H1 (cell line): ENCODE measurements around the gene ARHGAP15. TPM values are rescaled to one million over a fixed set of nuclear protein-coding genes. Genes with fewer than 3 reads are reported as not detected.

ENCODE experiments used
- CTCF ChIA-PET: fragments of 300-600 bp; sonication (Branson Sonifier 250); formaldehyde crosslinking; loops from one replicate; lab custom pipeline; 2021; ENCODE audit not compliant: partially characterized antibody; lab: Charles Lee
- POLR2A ChIA-PET: fragments of 300-600 bp; sonication (Branson Sonifier 250); formaldehyde crosslinking; loops from one replicate; lab custom pipeline; 2021; ENCODE audit warnings: inconsistent platforms; ENCODE audit not compliant: partially characterized antibody; lab: Charles Lee
- DNase-seq, 2 experiments: peaks; one replicate each; pipeline versions ENCODE4 v3.0.0 to v3.0.0-alpha.2; 2010 to 2022; ENCODE audit warnings: low spot score in 2 of 2, low read depth in 1 of 2, mixed read lengths in 1 of 2
- FAIRE-seq: peaks from 2 replicates; lab custom pipeline; 2011; peaks lifted over from hg19 to GRCh38; lab: Jason Lieb, UNC
- H2AFZ ChIP-seq: 2 replicates; pipeline ENCODE4 v1.8.1; 2012; ENCODE audit warnings: low read length, inconsistent platforms
- H2AK5ac ChIP-seq: 2 replicates; pipeline ENCODE4 v1.6.1; 2013; ENCODE audit warnings: low read depth, low read length
- H2BK120ac ChIP-seq: replicated peaks from 2 replicates; pipeline ENCODE3; 2013; ENCODE audit warnings: low read depth, low read length, inconsistent platforms
- H2BK12ac ChIP-seq: 2 replicates; pipeline ENCODE4 v1.6.1; 2013; ENCODE audit warnings: low read depth, low read length
- H2BK15ac ChIP-seq: 2 replicates; pipeline ENCODE4 v1.6.1; 2013; ENCODE audit warnings: low read length
- H2BK20ac ChIP-seq: 2 replicates; pipeline ENCODE4 v1.6.1; 2013; ENCODE audit warnings: low read length
- H2BK5ac ChIP-seq: 2 replicates; pipeline ENCODE4 v1.6.1; 2013; ENCODE audit warnings: low read depth, low read length
- H3K14ac ChIP-seq: 2 replicates; pipeline ENCODE4 v1.6.1; 2013; ENCODE audit warnings: inconsistent platforms; ENCODE audit not compliant: insufficient read length
- H3K18ac ChIP-seq: 2 replicates; pipeline ENCODE4 v1.6.1; 2013; ENCODE audit warnings: low read length; ENCODE audit errors: extremely low read depth
- H3K23ac ChIP-seq: 2 replicates; pipeline ENCODE4 v1.6.1; 2013; ENCODE audit warnings: inconsistent platforms; ENCODE audit not compliant: insufficient read length
- H3K23me2 ChIP-seq: 2 replicates; pipeline ENCODE4 v1.6.1; 2013; ENCODE audit warnings: low read depth, low read length
- H3K27ac ChIP-seq: 2 replicates; pipeline ENCODE4 v1.6.1; 2011; ENCODE audit warnings: low read depth, low read length, inconsistent platforms
- H3K27me3 ChIP-seq, 4 experiments: replicated peaks in 1 of 4; 1 replicate in 1 of 4; 2 replicates in 3 of 4; pipeline versions ENCODE4 v1.6.1 to v1.8.1; 2011 to 2013; ENCODE audit warnings: low read length in 3 of 4, mild to moderate bottlenecking in 3 of 4, inconsistent platforms in 2 of 4, mixed read lengths in 2 of 4, moderate library complexity in 1 of 4; ENCODE audit not compliant: control insufficient read depth in 3 of 4, insufficient read depth in 3 of 4; ENCODE audit errors: extremely low read depth in 1 of 4
- H3K36me3 ChIP-seq, 4 experiments: 2 replicates each; pipeline versions ENCODE4 v1.6.1 to v1.8.1; 2011 to 2013; ENCODE audit warnings: mild to moderate bottlenecking in 4 of 4, low read length in 3 of 4, moderate library complexity in 2 of 4, control low read depth in 1 of 4, inconsistent platforms in 1 of 4; ENCODE audit not compliant: insufficient read depth in 4 of 4, control insufficient read depth in 2 of 4
- H3K4ac ChIP-seq: replicated peaks from 2 replicates; pipeline ENCODE3; 2013; ENCODE audit warnings: low read length, low read depth, mixed read lengths, inconsistent platforms; ENCODE audit not compliant: insufficient read length
- H3K4me1 ChIP-seq, 4 experiments: replicated peaks in 1 of 4; 1 replicate in 1 of 4; 2 replicates in 3 of 4; pipeline versions ENCODE4 v1.6.1 to v1.8.1; 2011 to 2013; ENCODE audit warnings: low read length in 3 of 4, inconsistent platforms in 2 of 4, mixed read lengths in 1 of 4; ENCODE audit not compliant: insufficient read depth in 4 of 4, control insufficient read depth in 3 of 4
- H3K4me2 ChIP-seq, 2 experiments: 2 replicates each; pipeline versions ENCODE4 v1.6.1 to v1.8.1; 2011 to 2013; ENCODE audit warnings: low read depth in 2 of 2, low read length in 2 of 2, control low read depth in 1 of 2, inconsistent platforms in 1 of 2, mild to moderate bottlenecking in 1 of 2; ENCODE audit not compliant: insufficient read depth in 1 of 2
- H3K4me3 ChIP-seq, 4 experiments: fragments of 200-600, 300-600 bp in 1 of 4; sonication (generic), shearing (Covaris generic), sonication (Bioruptor Twin) in 1 of 4; 2 replicates each; pipeline versions ENCODE4 v1.5.1 to v1.8.1; 2011 to 2016; ENCODE audit warnings: low read length in 4 of 4, low read depth in 3 of 4, control low read depth in 2 of 4, inconsistent platforms in 2 of 4, mild to moderate bottlenecking in 2 of 4, mixed read lengths in 1 of 4, moderate library complexity in 1 of 4; ENCODE audit not compliant: insufficient read depth in 2 of 4; ENCODE audit errors: extremely low read depth in 1 of 4
- H3K56ac ChIP-seq: replicated peaks from 2 replicates; pipeline ENCODE3; 2013; ENCODE audit warnings: low read depth, mild to moderate bottlenecking, mixed read lengths, low read length, inconsistent platforms; ENCODE audit not compliant: insufficient read length
- H3K79me1 ChIP-seq: 2 replicates; pipeline ENCODE4 v1.6.1; 2013; ENCODE audit warnings: low read depth, low read length, control low read depth
- H3K79me2 ChIP-seq, 2 experiments: 2 replicates each; pipeline versions ENCODE4 v1.6.1 to v1.8.1; 2012 to 2013; ENCODE audit warnings: low read length in 2 of 2, mild to moderate bottlenecking in 2 of 2, inconsistent platforms in 1 of 2; ENCODE audit not compliant: insufficient read depth in 2 of 2, control insufficient read depth in 1 of 2
- H3K9ac ChIP-seq, 4 experiments: replicated peaks in 1 of 4; 1 replicate in 1 of 4; 2 replicates in 3 of 4; pipeline versions ENCODE4 v1.6.1 to v1.8.1; 2011 to 2013; ENCODE audit warnings: low read depth in 3 of 4, low read length in 3 of 4, control low read depth in 2 of 4, mild to moderate bottlenecking in 2 of 4, moderate library complexity in 2 of 4, inconsistent platforms in 1 of 4; ENCODE audit errors: extremely low read depth in 1 of 4
- H3K9me3 ChIP-seq, 2 experiments: 2 replicates each; pipeline versions ENCODE4 v1.6.1 to v1.8.1; 2012 to 2013; ENCODE audit warnings: mild to moderate bottlenecking in 2 of 2, moderate library complexity in 2 of 2, control low read depth in 1 of 2, inconsistent platforms in 1 of 2, low read depth in 1 of 2, low read length in 1 of 2, mixed read lengths in 1 of 2; ENCODE audit not compliant: insufficient read depth in 2 of 2
- H4K20me1 ChIP-seq, 2 experiments: replicated peaks in 1 of 2; 2 replicates each; pipeline versions ENCODE3 to v1.8.1; 2011 to 2013; ENCODE audit warnings: inconsistent platforms in 2 of 2, low read length in 2 of 2, mild to moderate bottlenecking in 1 of 2; ENCODE audit not compliant: insufficient read depth in 2 of 2, control insufficient read depth in 1 of 2
- H4K5ac ChIP-seq: 2 replicates; pipeline ENCODE4 v1.6.1; 2013; ENCODE audit warnings: low read length, low read depth, mixed read lengths, inconsistent platforms; ENCODE audit not compliant: insufficient read length
- H4K8ac ChIP-seq: 2 replicates; pipeline ENCODE4 v1.8.0; 2013; ENCODE audit warnings: mild to moderate bottlenecking, moderate library complexity, low read length, inconsistent platforms; ENCODE audit not compliant: insufficient read depth; ENCODE audit errors: extremely low read depth
- H4K91ac ChIP-seq: replicated peaks from 2 replicates; pipeline ENCODE3; 2013; ENCODE audit warnings: low read length, mixed read lengths, inconsistent platforms; ENCODE audit not compliant: insufficient read length
- CEBPB ChIP-seq: IDR thresholded peaks from 2 replicates; pipeline ENCODE4 v1.6.1; 2012; ENCODE audit warnings: low read depth, low read length
- CHD2 ChIP-seq: IDR thresholded peaks from 2 replicates; pipeline ENCODE4 v1.6.1; 2012; ENCODE audit warnings: low read length, improper control_type of control experiment
- EP300 ChIP-seq, 2 experiments: IDR thresholded peaks; 1 replicate in 1 of 2; 2 replicates in 1 of 2; pipeline ENCODE4 v1.6.1; 2011 to 2012; ENCODE audit warnings: low read depth in 2 of 2, low read length in 2 of 2, mild to moderate bottlenecking in 2 of 2, borderline replicate concordance in 1 of 2, inconsistent platforms in 1 of 2, moderate library complexity in 1 of 2
- FOSL1 ChIP-seq: IDR thresholded peaks from 2 replicates; pipeline ENCODE4 v1.6.1; 2011; ENCODE audit warnings: mild to moderate bottlenecking, low read depth, low read length, moderate library complexity; ENCODE audit not compliant: insufficient read depth
- GABPA ChIP-seq: IDR thresholded peaks from 2 replicates; pipeline ENCODE4 v1.6.1; 2011; ENCODE audit warnings: mild to moderate bottlenecking, low read length, moderate library complexity, borderline replicate concordance; ENCODE audit not compliant: insufficient read depth
- HDAC2 ChIP-seq, 2 experiments: fragments of 300-600 bp in 1 of 2; sonication (generic) in 1 of 2; IDR thresholded peaks; 2 replicates each; pipeline ENCODE4 v1.6.1; 2011 to 2012; ENCODE audit warnings: low read depth in 2 of 2, low read length in 2 of 2, mild to moderate bottlenecking in 2 of 2, moderate library complexity in 2 of 2, borderline replicate concordance in 1 of 2, inconsistent platforms in 1 of 2
- JUN ChIP-seq: IDR thresholded peaks from 2 replicates; pipeline ENCODE4 v1.6.1; 2011; ENCODE audit warnings: low read depth, mild to moderate bottlenecking, improper control_type of control experiment, low read length
- JUND ChIP-seq: IDR thresholded peaks from 2 replicates; pipeline ENCODE4 v1.6.1; 2011; ENCODE audit warnings: mild to moderate bottlenecking, improper control_type of control experiment, low read length
- KDM1A ChIP-seq: fragments of 200-600, 300-600 bp; sonication (generic); IDR thresholded peaks from 2 replicates; pipeline ENCODE4 v1.7.1; 2016; ENCODE audit warnings: mild to moderate bottlenecking, low read length, borderline replicate concordance
- MAX ChIP-seq: IDR thresholded peaks from 2 replicates; pipeline ENCODE4 v1.6.1; 2012; ENCODE audit warnings: inconsistent platforms
- POLR2A ChIP-seq, 2 experiments: IDR thresholded peaks; 1 replicate in 1 of 2; 2 replicates in 1 of 2; pipeline ENCODE4 v1.6.1; 2011; ENCODE audit warnings: low read depth in 2 of 2, low read length in 2 of 2, mild to moderate bottlenecking in 2 of 2; ENCODE audit errors: control extremely low read depth in 1 of 2
- SIN3A ChIP-seq, 2 experiments: IDR thresholded peaks in 1 of 2; conservative IDR thresholded peaks in 1 of 2; 2 replicates each; pipeline ENCODE4 v1.6.1; 2011 to 2012; ENCODE audit warnings: low read length in 2 of 2, improper control_type of control experiment in 1 of 2, low read depth in 1 of 2, mild to moderate bottlenecking in 1 of 2
- SP4 ChIP-seq: IDR thresholded peaks from 2 replicates; pipeline ENCODE4 v1.6.1; 2012; ENCODE audit warnings: low read length, inconsistent platforms
- TAF1 ChIP-seq: IDR thresholded peaks from 2 replicates; pipeline ENCODE4 v1.6.1; 2011; ENCODE audit warnings: mild to moderate bottlenecking, low read depth, low read length
- ZNF274 ChIP-seq: IDR thresholded peaks from 2 replicates; pipeline ENCODE4 v1.7.0; 2012; ENCODE audit warnings: low read length, borderline replicate concordance; ENCODE audit errors: extremely low read depth
- WGBS, 2 experiments: shearing (Covaris generic) in 1 of 2; methylation state at CpG; one replicate each; pipeline versions ENCODE4 v1.1.6 to v1.1.7; 2013 to 2015; ENCODE audit warnings: low lambda C conversion rate in 2 of 2, mixed read lengths in 2 of 2, inconsistent platforms in 1 of 2, low coverage in 1 of 2, missing lambda C conversion rate in 1 of 2; ENCODE audit not compliant: insufficient replicate concordance in 2 of 2, insufficient coverage in 1 of 2, insufficient read length in 1 of 2; ENCODE audit errors: extremely low coverage in 1 of 2, missing lambda C conversion rate in 1 of 2; 5-methylcytosine and 5-hydroxymethylcytosine counted together
- polyA plus RNA-seq, 7 experiments: library from polyadenylated mRNA; depleted of rRNA in 3 of 7; stranded (reverse) in 5 of 7; unstranded in 2 of 7; fragments of >200 nt in 5 of 7; fragments of 200-250 nt in 2 of 7; gene quantifications; 1 replicate in 5 of 7; 2 replicates in 1 of 7; 4 replicates in 1 of 7; pipeline versions ENCODE4 v1.2.1 to v1.2.3, GENCODE V29; 2011 to 2013; ENCODE audit warnings: missing spikeins in 2 of 7, mixed read lengths in 2 of 7
- total RNA-seq: library from RNA; stranded (reverse); fragmentation: NEBNext Ultra II Directional; extraction: Animal tissue kit (Norgen Biotek cat#: 25700); gene quantifications from 2 replicates; pipeline ENCODE4 v1.2.1, GENCODE V29; 2021

The ARHGAP15 gene
- total and polyA plus RNA-seq, 2 of the 8 experiments (the other 6 are each of a cell fraction or from before 2014, with no cell fraction given), result not detected

GRCh38 chr2:143604566-143604959 lies 475.3 kb downstream of the ARHGAP15 start:
- Histone ChIP-seq H3K23ac (no peak overlapping the region), H4K5ac (no peak overlapping the region), H3K27me3 (no peaks in the 10 kb centered on the region; a peak in 1 of 7 replicates), H3K79me1 (no peaks in the 10 kb centered on the region), H2AK5ac (no peak overlapping the region), H3K4me1 (peaks cover 0 to 17% (median 12%) of the 10 kb centered on the region in 4 experiments; a peak in 5 of 7 replicates), H2BK20ac (no peak overlapping the region), H3K23me2 (no peaks in the 10 kb centered on the region), H3K4ac (no peak overlapping the region), H3K9me3 (no peaks in the 10 kb centered on the region), H3K18ac (no peak overlapping the region), H3K9ac (no peak overlapping the region), H3K79me2 (no peaks in the 10 kb centered on the region), H3K14ac (no peak overlapping the region), H3K56ac (no peak overlapping the region), H3K36me3 (no peaks in the 10 kb centered on the region), H2AFZ (no peak overlapping the region), H2BK5ac (no peak overlapping the region), H4K91ac (no peak overlapping the region), H4K8ac (no peak overlapping the region), H3K27ac (no peak overlapping the region), H4K20me1 (no peaks in the 10 kb centered on the region), H2BK12ac (no peak overlapping the region), H3K4me3 (no peak overlapping the region), H2BK120ac (no peak overlapping the region), H3K4me2 (no peak overlapping the region), H2BK15ac (no peak overlapping the region)
- ChIA-PET POLR2A (no interaction called here), CTCF (interaction anchor here (0.8 to 1.2 kb wide), 3 partner anchors 13 to 82 kb away, joined by 3 to 4 read pairs (median 3); no protein-coding TSS in a partner anchor)
- WGBS, 2 experiments, result 90% methylated on average over 5 of the region's 5 CpGs; no CpG with 5 or more reads in 1 of the 2 experiments
- DNase-seq (no peak), FAIRE-seq (no peak)
- TF ChIP-seq KDM1A (no peak), FOSL1 (no peak), SIN3A (conservative IDR thresholded peaks at IDR 0.05 in 1 of 2, IDR thresholded peaks at IDR 0.05 in 1 of 2; ENCODE audit: low read depth in 1 of 2, low read length in 2 of 2) (no peak), JUND (no peak), ZNF274 (no peak), EP300 (IDR thresholded peaks at IDR 0.05; ENCODE audit: borderline replicate concordance in 1 of 2, low read depth in 2 of 2, low read length in 2 of 2) (no peak), HDAC2 (IDR thresholded peaks at IDR 0.05; ENCODE audit: borderline replicate concordance in 1 of 2, low read depth in 2 of 2, low read length in 2 of 2) (no peak), CHD2 (no peak), SP4 (no peak), GABPA (no peak), JUN (no peak), POLR2A (IDR thresholded peaks at IDR 0.05; ENCODE audit: control extremely low read depth in 1 of 2, low read depth in 2 of 2, low read length in 2 of 2) (no peak), TAF1 (no peak), MAX (no peak), CEBPB (no peak)
